ENCODE results near the gene KCNF1.

Gene KCNF1

DNA sequence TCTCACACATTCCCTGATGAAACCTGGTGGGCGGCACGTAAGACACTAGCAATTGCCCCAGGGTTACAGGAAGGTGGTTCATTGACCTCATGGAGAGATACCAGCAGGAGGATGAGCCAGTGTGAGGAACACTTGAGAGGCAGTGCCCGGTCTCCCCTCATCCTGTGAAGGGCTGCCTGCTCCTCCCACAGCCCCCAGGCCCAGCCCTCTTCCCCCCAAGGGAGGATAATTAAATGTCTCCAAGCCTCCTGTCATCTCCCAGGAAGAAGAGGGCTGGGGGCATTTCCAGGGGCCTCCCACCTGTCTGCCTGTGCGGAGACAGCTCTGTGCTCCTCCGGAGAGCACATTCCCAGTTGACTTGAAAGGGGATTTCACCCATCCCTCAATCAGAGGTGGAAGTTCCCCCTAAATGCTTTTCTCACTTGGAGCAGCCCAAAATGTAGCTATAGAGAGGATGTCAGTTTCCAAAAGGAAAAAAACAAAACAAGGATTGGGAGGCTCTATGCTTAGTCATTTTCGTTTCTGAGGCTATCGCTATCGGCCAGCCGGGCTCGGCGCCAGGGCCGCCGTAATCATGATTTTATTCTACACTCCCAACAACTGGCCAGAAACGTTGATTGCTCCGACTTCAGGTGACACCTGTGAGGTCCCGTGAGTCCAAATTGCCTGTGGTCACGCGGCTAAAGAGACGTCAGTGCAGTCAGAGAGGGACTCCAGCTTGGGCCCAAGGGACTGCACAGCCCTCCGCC, 7.1 kb downstream of the KCNF1 start:
- DNase-seq (ENCODE audit: extremely low read depth in 1 of 2, low read depth in 1 of 2): no peak

DNA sequence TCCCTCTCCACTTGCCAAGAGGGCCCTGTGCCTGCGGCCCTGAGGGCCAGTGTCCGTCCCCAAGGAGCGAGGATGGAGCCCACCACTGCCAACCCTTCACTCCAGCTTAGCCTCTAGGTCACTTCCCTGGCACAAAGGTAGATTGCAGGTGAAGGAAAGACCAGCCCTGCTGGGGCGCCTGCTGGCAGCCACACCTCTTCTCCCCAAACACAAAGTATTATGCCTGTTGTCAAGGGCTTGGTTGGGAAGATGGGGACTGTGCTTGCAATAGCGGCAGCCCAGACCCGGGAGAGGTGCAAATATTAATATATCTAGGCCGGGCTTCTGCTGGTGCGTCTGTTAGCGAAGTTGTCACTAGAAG, 7.7 kb downstream of the KCNF1 start:
- no peak for DNase-seq (ENCODE audit: extremely low read depth in 1 of 2, low read depth in 1 of 2)

DNA sequence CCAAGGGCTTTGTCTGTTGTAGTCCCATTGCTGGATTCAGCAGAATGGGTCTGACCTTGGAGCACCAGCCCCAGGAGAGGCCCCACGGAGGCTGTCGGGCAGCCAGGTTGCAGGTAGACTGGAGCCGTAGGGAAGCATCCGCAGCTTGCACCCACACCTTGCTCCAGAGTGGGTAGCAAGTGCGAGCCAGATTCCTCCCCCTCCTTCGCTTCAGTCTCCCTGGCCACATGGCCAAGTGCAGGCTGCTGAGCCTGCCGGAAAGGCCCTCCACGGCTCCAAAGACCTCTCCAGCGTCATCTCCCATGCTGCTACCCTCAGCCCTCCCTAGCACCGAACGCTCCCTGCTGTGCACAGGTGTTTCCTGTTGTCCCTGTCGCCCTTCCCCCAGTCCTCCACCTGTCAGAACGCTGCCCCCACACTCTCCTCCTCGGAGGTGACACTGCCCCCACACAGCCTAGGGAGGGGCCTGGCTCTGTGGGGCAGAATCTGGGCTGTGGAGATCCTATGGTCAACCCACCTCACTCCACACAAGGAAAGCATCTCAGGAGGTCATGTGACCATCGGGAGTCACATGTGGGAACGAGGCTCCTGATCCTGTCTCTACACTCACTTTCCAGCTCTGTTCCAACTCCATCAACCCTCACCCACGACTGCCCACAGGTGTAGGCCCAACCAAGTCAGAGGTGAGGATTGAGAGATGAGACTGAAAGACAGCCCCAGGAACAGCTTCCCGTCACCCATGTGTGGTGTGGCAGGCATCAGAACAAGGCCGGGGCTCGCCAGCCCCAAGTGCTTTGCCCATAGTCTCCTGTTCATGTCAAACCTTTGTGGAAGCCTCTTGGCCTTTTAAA, 8.3 kb downstream of the KCNF1 start:
- DNase-seq (ENCODE audit: extremely low read depth in 1 of 2, low read depth in 1 of 2): no peak

DNA sequence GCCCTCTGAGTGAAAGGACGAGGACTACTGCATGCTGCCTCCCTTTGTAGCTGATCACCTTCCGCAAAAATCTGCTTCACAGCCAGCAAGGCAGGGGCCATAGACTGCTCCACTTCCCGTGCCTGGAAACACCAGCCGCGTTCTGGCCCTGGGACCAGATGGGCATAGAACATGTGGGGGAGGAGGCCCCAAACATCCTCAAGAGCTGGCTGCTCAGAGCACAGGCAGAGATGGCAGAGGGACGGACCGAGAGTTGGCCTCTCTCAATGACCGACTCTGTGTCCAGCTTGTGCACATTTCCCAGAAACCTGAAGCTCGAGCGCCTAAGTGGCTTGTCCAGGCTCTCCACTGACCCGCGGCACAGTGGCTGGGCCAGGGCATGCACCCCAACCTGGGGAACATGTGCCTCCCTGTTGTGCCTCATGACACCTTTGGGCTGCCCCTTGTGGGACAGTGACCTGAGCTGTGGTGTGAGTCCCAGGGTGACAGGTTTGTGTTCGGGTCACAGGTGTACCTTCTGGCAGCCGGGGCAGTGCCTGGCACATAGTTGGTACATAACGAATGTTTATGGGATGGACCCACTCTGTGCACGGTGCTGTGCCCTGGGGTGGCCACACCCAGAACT, 9.1 kb downstream of the KCNF1 start:
- DNase-seq (ENCODE audit: extremely low read depth in 1 of 2, low read depth in 1 of 2): no peak

DNA sequence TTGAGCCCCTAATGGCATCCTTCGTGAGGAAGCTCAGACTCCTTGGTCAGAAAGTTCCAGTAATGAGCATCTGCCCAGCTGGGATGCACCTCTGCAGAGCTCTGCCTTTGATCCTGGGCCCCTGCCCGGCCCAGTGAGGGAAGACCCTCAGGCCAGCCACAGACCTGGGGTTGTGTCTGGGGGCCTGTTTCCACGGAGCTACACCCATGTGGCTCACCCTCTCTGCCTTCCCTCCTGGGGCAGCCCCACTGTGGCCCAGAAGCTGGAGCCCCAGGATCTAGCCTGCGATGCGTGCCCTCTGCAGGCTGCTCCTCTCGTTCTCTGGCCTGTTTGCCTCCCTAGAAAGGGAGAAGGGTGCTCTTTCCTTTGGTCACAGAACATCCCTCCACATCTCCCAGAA, 9.8 kb downstream of the KCNF1 start:
- no peak for DNase-seq (ENCODE audit: extremely low read depth in 1 of 2, low read depth in 1 of 2)

DNA sequence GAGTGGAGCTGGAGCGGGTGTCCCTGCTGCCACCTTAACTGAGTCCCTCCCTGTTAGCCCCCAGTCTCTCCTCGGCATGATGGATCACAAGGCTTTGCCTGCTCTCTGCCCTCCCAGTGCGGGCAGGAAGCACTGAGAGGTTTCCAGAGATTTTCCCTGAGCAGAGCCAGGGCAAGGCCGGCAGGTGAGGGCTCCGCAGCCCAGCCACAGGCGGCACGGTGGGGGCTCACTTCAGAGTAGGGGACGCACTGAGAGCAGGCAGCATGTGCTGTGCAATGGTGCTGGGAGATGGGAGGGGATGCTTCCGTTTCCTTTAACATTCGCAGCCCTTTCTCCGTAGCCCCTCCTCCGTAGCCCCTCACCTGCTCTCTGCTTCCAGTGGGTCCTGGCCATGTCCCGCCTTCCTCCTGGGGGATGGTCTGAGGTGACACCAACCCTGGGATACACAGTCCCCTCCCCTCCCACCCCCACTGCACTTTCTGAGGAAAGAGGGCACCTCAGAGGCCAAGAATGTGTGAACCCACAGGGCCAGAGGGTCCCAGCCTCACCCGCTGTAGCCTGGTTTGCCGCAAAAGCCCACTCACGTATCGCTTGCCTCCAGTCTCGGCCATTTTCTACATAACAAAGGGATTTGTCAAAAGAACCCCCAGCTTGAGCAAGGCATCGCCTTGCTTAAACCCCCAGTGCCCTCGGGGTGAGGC, 10.7 kb downstream of the KCNF1 start:
- DNase-seq (ENCODE audit: extremely low read depth in 1 of 2, low read depth in 1 of 2): no peak

DNA sequence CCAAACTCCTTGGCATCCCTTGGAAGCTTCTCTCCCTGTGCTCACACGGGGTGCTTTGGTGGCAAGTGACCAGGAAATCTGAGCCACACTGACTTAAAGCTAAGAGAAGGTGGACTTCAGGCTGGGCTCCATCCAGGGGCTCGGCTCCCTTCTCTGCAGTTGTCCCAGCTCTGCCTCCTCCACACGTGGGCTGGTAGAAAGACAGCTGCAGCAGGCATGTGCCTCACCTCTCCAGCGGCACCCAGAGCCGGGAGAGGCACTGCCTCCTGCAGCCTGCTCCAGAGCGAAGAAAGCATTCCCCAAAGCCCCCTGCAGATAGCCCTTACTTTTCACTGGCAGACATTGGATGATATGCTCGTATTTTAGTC, 11.3 kb downstream of the KCNF1 start:
- no peak for DNase-seq (ENCODE audit: extremely low read depth in 1 of 2, low read depth in 1 of 2)

DNA sequence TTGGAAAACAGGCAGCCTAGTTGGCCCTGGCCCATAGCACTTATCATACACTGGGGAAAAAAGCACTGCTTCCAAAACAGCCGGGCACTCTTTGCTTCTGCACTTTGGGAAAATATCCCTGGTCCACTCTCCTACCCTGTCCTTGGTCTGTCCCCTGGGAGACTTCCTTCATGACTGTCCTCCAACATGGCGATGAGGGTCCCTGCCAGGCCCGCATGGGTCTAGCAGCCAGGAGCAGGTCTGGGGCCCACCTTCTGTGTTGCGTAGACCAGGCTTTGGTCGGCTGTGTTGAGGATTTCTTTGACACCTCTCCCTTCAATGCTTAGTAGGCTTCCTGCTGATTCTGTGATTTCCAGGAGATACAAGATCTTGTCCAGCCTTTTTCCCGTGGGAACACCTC, 12.2 kb downstream of the KCNF1 start:
- DNase-seq (ENCODE audit: extremely low read depth in 1 of 2, low read depth in 1 of 2): no peak

DNA sequence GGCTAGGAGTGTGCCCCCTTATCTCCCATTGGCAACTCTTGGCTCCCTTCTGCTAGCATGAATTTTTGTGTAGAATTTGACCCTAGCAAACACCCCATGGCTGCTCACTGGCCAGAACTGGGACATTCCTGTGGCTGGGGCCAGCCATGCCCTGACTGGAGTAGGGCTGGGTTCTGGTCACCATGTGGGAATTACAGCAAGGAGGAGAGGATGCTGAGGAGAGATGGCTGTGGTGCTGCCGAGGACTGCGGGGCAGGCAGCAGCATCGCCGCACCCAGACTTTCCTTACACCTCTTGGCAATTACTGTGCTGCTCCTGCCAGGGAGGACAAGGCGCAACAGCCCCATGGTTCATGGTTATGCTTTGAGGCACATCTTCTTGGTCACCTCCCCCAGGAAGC, 12.7 kb downstream of the KCNF1 start:
- no peak for DNase-seq (ENCODE audit: extremely low read depth in 1 of 2, low read depth in 1 of 2)

DNA sequence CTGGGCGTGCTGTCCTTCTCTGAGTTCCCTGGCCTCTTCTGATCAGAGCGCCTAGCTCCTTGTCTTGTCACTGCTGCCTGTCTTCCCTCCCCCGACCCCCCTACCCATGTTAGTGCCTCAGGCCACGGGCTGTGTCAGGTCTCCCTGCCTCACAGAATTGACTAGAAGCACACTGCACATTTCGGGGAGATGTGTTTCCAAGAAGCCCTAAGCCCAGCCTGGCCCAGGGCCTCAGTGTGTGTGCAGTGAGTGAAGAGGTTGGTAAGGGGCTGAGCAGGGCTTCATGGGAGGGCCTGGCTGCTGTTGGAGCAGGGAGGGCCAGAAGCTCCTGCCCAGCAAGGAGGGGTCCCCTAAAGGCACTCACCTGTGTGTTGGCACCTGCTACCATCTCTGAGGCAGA, 13.1 kb downstream of the KCNF1 start:
- DNase-seq (ENCODE audit: extremely low read depth in 1 of 2, low read depth in 1 of 2): no peak

DNA sequence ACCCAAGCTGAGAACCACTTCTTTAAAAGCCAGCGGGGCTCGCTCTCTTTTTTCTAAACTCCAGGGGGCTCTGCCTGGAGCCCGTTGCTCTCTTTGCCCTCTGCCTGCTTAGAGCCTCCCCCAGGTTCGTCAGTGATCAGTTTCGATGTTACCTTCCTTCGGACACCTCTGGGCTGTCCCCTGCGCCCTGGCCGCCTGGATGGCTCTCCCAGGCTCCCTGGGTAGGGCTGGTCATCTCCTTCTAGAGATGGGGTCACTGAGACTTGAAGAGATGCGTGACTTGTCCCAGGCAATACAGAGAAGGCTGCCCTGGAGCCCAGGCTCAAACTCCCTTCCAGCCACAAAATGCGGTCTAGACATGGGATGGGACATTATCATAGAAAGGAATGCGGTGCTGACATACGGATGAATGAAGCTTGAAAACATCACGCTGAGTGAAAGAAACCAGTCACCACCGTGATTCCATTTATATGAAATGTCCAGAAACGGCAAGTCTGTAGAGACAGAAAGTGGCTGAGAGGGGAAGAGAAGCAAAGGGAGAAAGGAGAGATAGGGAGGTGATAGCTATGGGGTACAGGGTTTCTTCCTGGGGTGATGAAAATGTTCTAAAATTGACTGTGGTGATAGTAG, 14.6 kb downstream of the KCNF1 start:
- DNase-seq (ENCODE audit: extremely low read depth in 1 of 2, low read depth in 1 of 2): no peak

DNA sequence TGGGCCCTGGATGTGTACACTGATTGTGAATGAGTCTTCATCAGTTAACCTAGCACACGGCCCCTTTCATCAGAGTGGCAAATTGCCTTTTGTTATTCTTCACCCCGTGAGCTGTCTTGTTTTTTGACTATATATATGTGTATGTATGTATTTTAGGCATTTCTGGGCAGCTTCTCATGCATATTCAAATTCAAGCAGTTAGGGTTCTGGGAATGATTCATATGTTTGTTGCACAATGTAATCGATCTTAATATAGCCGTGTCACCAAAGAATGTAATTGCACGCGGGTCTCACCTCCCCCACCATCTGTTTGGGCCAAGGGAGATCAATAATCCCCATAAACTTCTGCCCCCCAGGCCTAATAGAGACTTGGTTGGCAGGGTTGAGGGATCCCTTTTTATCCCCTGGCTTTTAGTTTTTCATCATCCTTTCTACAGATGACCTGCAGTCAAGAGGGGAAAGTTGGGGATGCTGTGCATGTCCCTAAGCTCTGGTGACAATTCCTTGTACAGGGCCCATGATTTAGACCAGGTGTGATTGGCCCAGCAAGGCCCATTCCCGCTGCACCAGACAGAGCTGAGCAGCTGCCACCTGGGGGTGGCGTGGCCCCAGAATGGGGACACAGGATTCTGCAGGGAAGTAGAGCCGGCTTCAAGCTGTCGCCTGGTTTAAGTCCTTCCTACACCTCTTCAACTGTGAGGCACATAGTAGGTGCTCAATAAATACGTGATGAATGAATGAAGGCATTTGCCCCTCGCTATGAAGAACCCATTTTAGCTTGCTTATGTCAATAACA, 19.2 kb downstream of the KCNF1 start:
- DNase-seq (ENCODE audit: extremely low read depth in 1 of 2, low read depth in 1 of 2): no peak

DNA sequence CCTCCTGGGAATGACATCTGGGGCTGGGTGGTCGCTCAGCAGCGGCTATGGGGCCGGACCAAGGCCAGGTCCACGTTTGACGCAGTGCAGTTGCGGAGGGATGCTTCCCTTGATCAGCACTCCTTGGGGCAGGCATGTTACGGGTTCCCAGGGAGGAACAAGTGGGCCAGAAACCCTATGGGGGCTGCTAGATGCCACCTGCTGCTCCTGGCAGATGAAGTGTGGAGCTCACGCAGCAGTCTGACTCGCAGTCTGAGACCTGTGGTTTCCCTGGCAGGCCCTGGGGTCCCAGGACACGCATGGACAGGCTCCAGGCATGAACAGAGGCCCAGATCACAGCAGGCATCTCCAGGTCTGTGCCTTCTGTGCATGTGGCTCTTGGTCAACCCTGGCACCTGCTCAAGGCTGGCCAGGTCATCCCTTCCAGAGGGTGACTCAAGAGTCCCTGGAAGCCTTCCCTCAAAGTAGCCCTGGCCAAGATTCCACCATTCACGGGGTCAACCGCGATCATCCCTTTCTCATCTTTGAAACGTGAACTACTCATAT, 20.0 kb downstream of the KCNF1 start:
- no peak for DNase-seq (ENCODE audit: extremely low read depth in 1 of 2, low read depth in 1 of 2)

DNA sequence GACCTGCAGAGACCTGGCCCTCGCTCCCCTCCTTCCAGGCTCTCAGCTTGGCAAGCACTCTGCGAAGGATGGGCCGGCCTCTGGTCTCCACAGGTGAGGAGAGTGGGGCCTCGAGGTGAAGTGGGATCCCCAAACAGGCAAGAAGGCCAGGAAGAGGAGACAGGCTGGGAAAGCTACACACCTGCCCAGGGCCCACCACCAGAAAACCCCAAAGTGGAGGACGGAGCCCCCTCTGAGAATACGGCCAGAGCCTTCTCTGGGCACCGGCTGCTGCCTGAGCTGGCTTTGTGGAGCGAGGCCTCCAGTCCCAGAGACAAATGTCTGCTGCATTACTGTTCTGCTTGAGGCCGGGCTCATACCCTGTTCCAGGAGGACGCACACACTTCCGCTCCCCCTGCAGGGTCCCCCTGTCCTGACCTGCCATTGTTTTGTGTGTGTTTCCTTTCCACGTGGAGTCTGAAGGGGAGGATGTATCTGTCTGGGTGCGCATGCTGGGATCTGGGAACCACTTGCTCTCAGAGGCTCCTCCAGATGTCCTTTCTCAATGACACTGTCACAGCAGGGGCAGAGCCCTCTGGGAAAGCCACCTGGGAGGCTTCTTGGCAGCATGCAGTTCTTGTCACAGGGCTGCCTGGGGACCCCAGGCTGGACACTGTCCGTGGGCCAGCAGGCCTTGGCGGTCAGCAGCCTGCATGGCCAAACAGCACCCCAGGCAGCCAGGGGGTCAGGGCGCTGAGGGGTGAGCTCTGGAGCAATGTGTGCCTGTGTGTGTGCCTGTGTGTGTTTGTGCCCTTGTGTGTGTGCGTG, 20.8 kb downstream of the KCNF1 start:
- DNase-seq (ENCODE audit: extremely low read depth in 1 of 2, low read depth in 1 of 2): no peak

DNA sequence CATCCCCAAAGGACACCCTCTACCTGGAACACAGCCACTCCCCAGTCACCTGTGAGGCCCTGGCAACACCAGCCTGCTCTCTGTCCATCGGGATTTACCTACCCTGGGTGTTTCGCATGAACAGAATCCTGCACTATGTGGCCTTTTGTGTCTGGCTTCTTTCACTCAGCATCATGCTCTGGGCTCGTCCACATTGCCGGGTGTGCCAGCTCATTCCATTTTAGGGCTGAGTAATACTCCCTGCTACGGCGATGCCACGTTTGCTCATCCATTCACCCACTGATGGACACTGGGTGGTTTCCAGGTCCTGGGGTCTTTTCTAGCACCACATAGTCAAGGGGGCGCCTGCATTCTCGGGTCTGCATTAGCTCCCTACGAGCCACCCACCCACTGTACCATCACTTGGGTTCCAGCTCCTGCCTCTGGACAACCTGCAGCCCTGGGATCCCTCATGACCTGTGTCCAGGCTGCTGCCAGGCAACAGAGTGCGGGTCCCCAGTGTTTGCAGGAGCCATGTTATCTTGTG, 22.0 kb downstream of the KCNF1 start:
- no peak for DNase-seq (ENCODE audit: extremely low read depth in 1 of 2, low read depth in 1 of 2)

DNA sequence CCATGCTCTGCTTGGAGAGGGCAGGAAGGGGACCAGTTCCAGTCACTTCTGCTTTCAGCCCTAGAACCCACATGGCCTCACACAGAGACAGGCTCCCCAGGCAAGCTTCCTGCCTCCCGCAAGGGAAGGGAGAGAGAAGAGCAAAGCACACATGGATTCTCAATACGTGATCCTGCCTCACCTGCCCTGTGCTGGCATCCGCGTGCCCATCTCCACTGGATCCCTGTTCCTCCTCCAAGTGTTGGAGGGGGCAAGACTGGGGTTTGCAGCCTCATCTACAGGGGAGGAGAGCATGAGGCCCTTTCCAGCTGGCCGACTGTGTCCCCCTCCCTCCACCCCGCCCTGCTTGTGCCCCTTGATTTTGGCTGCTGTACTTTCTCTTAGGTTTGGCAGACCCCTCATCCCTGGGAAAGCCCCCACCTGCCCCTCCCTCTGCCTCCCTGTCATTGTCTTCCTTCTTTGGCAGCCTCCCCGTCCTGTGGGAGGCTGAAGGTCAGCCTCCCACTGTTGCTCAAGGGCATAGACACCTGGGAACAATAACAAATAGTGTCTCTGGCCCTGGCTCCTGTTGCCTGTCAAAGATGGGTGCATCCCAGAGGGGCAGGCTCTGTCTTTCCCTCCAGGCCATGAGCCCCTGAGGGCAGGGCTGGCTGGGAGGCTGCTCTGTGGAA, 22.7 kb downstream of the KCNF1 start:
- no peak for DNase-seq (ENCODE audit: extremely low read depth in 1 of 2, low read depth in 1 of 2)

DNA sequence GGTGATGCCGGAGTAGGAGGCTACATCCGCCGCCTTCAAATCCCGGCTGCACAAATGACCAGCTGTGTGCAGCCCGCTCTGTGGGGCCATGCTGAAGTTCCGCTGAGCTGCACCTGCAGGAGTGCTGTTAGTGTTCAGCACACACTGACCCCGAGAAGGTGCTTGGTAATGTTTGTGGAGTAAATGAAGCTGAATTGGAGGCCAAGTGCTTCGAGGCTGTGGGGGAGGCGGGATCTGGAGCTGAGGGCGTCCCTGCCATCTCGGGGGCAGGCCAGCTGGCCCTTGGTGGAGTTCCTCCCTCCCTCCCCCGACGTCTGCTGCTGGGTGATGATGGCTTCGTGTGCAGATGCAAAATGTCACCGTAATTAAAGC, 23.2 kb downstream of the KCNF1 start:
- no peak for DNase-seq (ENCODE audit: extremely low read depth in 1 of 2, low read depth in 1 of 2)

DNA sequence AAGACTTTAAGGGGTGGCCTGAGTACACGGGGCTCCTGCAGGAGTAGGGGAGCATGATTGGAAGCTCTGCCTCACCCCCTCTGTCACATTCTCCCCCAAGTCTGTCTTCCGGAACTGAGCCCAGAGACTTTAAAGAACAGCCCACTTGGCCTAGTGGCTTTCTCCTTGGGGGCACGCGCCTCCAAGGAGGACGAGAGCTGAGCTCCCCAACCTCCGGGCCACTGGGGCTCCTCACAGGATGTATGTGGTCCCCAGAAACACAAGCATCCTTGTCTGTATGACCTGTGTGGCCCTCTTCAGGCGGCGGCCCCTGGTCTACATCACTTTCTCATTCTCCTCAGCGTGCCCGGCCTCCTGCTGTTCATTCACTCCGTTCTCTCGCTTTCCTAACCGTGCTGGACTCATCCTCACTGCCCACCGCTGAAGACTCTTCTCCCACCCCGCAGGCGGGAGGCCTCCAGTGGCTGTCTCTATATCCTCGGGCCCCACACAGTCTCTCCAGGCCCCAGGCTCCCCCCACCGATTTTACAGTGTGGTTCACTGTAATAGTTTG, 23.7 kb downstream of the KCNF1 start:
- DNase-seq (ENCODE audit: extremely low read depth in 1 of 2, low read depth in 1 of 2): no peak
